Mesangial cell (primary cell): ENCODE results near the gene C1orf94. TPM values are rescaled to one million over a fixed set of nuclear protein-coding genes. Genes with fewer than 3 reads are reported as not detected.

Experiments used
- total RNA-seq: library from RNA; depleted of rRNA; stranded (reverse); fragments of >200 nt; gene quantifications from 2 replicates; pipeline ENCODE4 v1.2.3, GENCODE V29; 2015

The C1orf94 gene
- not detected in 2 replicates for total RNA-seq

GRCh38 chr1:34176830-34177603, at the start of gene C1orf94:
C1orf94 (plus strand) TSS chr1:34176907; CDS start chr1:34177790, 883 bp downstream.

GRCh38 chr1:34164771-34165391, 11.8 kb upstream of the C1orf94 start, which contains the start of gene CSMD2:
CSMD2 (minus strand) TSS chr1:34165230; CDS start chr1:34165097, 133 bp downstream.

Other genes starting within 250 kb of the C1orf94 start
- 0.13 and 0.16 TPM in 2 replicates for gene CSMD2, start 11.7 kb upstream of the C1orf94 start, total RNA-seq